Type B pancreatic cell (in vitro differentiated cells): ENCODE data around the gene SCN8A. TPM values are rescaled to one million over a fixed set of nuclear protein-coding genes. Genes with fewer than 3 reads are reported as not detected.

Experiments used
- DNase-seq: peaks from one replicate; pipeline ENCODE4 v3.0.0; 2021; ENCODE audit warnings: mixed read lengths; ENCODE audit not compliant: unreplicated experiment; ENCODE audit errors: extremely low spot score
- H3K27ac Mint-ChIP-seq: 2 replicates; pipeline ENCODE4 v1.8.0; 2021; ENCODE audit warnings: mild to moderate bottlenecking, mixed read lengths
- H3K27me3 Mint-ChIP-seq: 2 replicates; pipeline ENCODE4 v1.8.0; 2021; ENCODE audit warnings: mixed read lengths
- H3K36me3 Mint-ChIP-seq: 2 replicates; pipeline ENCODE4 v1.8.0; 2021; ENCODE audit warnings: mixed read lengths
- H3K4me1 Mint-ChIP-seq: one replicate; pipeline ENCODE4 v1.8.0; 2021; ENCODE audit warnings: mixed read lengths; ENCODE audit not compliant: unreplicated experiment
- H3K4me3 Mint-ChIP-seq: 2 replicates; pipeline ENCODE4 v1.8.0; 2021; ENCODE audit warnings: mild to moderate bottlenecking, mixed read lengths
- H3K9me3 Mint-ChIP-seq: 2 replicates; pipeline ENCODE4 v1.8.0; 2021; ENCODE audit warnings: mixed read lengths
- CTCF ChIP-seq: fragments of 200-600 bp; sonication (generic); conservative IDR thresholded peaks from 2 replicates; pipeline ENCODE4 v1.5.0; 2021; ENCODE audit warnings: antibody characterized with exemption, mild to moderate bottlenecking
- total RNA-seq: library from RNA; stranded (reverse); gene quantifications from 2 replicates; pipeline ENCODE4 v1.2.1, GENCODE V29; 2021; ENCODE audit warnings: low replicate concordance

Gene SCN8A
- total RNA-seq, 1 donor from 2014 or later: 3.9 TPM

GRCh38 chr12:51726161-51726560 is 135.1 kb downstream of the SCN8A start:
- Mint-ChIP-seq H3K4me3 (no peak overlapping the region), H3K9me3 (no peaks in the 10 kb centered on the region), H3K4me1 (no peaks in the 10 kb centered on the region), H3K27me3 (peaks cover 10% of the 10 kb centered on the region), H3K27ac (no peak overlapping the region), H3K36me3 (no peaks in the 10 kb centered on the region)
- no peak for DNase-seq
- no peak for TF ChIP-seq CTCF

GRCh38 chr12:51726931-51727330 is 135.9 kb downstream of the SCN8A start:
- Mint-ChIP-seq H3K27ac (no peak overlapping the region), H3K9me3 (no peaks in the 10 kb centered on the region), H3K4me3 (no peak overlapping the region)

GRCh38 chr12:51729331-51729730 is 138.3 kb downstream of the SCN8A start:
- H3K36me3 Mint-ChIP-seq: no peaks in the 10 kb centered on the region
- H3K9me3 Mint-ChIP-seq: peaks cover 6% of the 10 kb centered on the region
- no peak for TF ChIP-seq CTCF
- no peaks in the 10 kb centered on the region for H3K27me3 Mint-ChIP-seq
- H3K4me3 Mint-ChIP-seq: no peak overlapping the region
- no peak overlapping the region for H3K27ac Mint-ChIP-seq
- DNase-seq: no peak
- H3K4me1 Mint-ChIP-seq: no peaks in the 10 kb centered on the region

More at GRCh38 chr12:51726931-51727330, 135.9 kb downstream of the SCN8A start:
- H3K27me3 Mint-ChIP-seq: peaks cover 7% of the 10 kb centered on the region
- no peaks in the 10 kb centered on the region for H3K36me3 Mint-ChIP-seq
- H3K4me1 Mint-ChIP-seq: no peaks in the 10 kb centered on the region
- no peak for TF ChIP-seq CTCF
- no peak for DNase-seq

- TF ChIP-seq CTCF: no peak
- H3K36me3 Mint-ChIP-seq: no peaks in the 10 kb centered on the region
- no peak overlapping the region for H3K4me3 Mint-ChIP-seq
- peaks cover 6% of the 10 kb centered on the region for H3K9me3 Mint-ChIP-seq
- no peak overlapping the region for H3K27ac Mint-ChIP-seq
- no peaks in the 10 kb centered on the region for H3K27me3 Mint-ChIP-seq
- DNase-seq: no peak
- H3K4me1 Mint-ChIP-seq: no peaks in the 10 kb centered on the region
Observed at GRCh38 chr12:51730745-51731144, 139.7 kb downstream of the SCN8A start.

- Mint-ChIP-seq H3K36me3 (no peaks in the 10 kb centered on the region), H3K9me3 (no peaks in the 10 kb centered on the region), H3K4me1 (no peaks in the 10 kb centered on the region), H3K27me3 (no peaks in the 10 kb centered on the region), H3K27ac (no peak overlapping the region), H3K4me3 (no peak overlapping the region)
- TF ChIP-seq CTCF: no peak
- no peak for DNase-seq
Observed at GRCh38 chr12:51740536-51740935, 149.5 kb downstream of the SCN8A start.

- H3K27ac Mint-ChIP-seq: no peak overlapping the region
- no peaks in the 10 kb centered on the region for H3K4me1 Mint-ChIP-seq
- no peaks in the 10 kb centered on the region for H3K27me3 Mint-ChIP-seq
- H3K4me3 Mint-ChIP-seq: no peak overlapping the region
- no peaks in the 10 kb centered on the region for H3K36me3 Mint-ChIP-seq
- DNase-seq: no peak
- TF ChIP-seq CTCF: no peak
- no peaks in the 10 kb centered on the region for H3K9me3 Mint-ChIP-seq
Observed at GRCh38 chr12:51744235-51744634, 153.2 kb downstream of the SCN8A start.
